NCI-H82 treated with DMSO at 0.1 percent for 48 hours (cell line): ENCODE data around the gene STK32B.

Experiments
- DNase-seq: peaks from one replicate; lab custom pipeline; 2025; ENCODE audit not compliant: unreplicated experiment; lab: John Stamatoyannopoulos, UW

STK32B gene

GRCh38 chr4:5383191-5383980 is 332.1 kb downstream of the STK32B start:
- DNase-seq, result no peak

- no peak for DNase-seq
Measured at GRCh38 chr4:5385741-5386311, 334.5 kb downstream of the STK32B start.

- DNase-seq, result no peak
Measured at GRCh38 chr4:5386921-5387320, 335.6 kb downstream of the STK32B start.

- no peak for DNase-seq
Measured at GRCh38 chr4:5387457-5387856, 336.2 kb downstream of the STK32B start.

- no peak for DNase-seq
Measured at GRCh38 chr4:5389756-5390310, 338.6 kb downstream of the STK32B start.

GRCh38 chr4:5391492-5391891 is 340.2 kb downstream of the STK32B start:
- no peak for DNase-seq

GRCh38 chr4:5393911-5394513 is 342.7 kb downstream of the STK32B start:
- no peak for DNase-seq

- DNase-seq, result no peak
Measured at GRCh38 chr4:5395781-5396180, 344.5 kb downstream of the STK32B start.

GRCh38 chr4:5398056-5398455 is 346.8 kb downstream of the STK32B start:
- no peak for DNase-seq

GRCh38 chr4:5399124-5399523 is 347.8 kb downstream of the STK32B start:
- DNase-seq, result no peak

GRCh38 chr4:5399790-5400421 is 348.6 kb downstream of the STK32B start:
- no peak for DNase-seq

GRCh38 chr4:5403746-5404497 is 352.6 kb downstream of the STK32B start:
- DNase-seq, result no peak

- no peak for DNase-seq
Measured at GRCh38 chr4:5409237-5409636, 358.0 kb downstream of the STK32B start.

- DNase-seq, result no peak
Measured at GRCh38 chr4:5409972-5410618, 358.8 kb downstream of the STK32B start.

- DNase-seq, result no peak
Measured at GRCh38 chr4:5412296-5412695, 361.0 kb downstream of the STK32B start.

- DNase-seq, result no peak
Measured at GRCh38 chr4:5412751-5413150, 361.5 kb downstream of the STK32B start.

GRCh38 chr4:5416637-5417036 is 365.4 kb downstream of the STK32B start:
- DNase-seq, result no peak

- no peak for DNase-seq
Measured at GRCh38 chr4:5420266-5420665, 369.0 kb downstream of the STK32B start.

GRCh38 chr4:5421416-5421815 is 370.1 kb downstream of the STK32B start:
- no peak for DNase-seq

- DNase-seq, result no peak
Measured at GRCh38 chr4:5422195-5422594, 370.9 kb downstream of the STK32B start.
